Measurements from ENCODE around the gene FNIP2.

- TF ChIP-seq CTCF (IDR thresholded peaks at IDR 0.05) (no peak), POLR2A (IDR thresholded peaks at IDR 0.05) (no peak), POLR2AphosphoS5 (IDR thresholded peaks at IDR 0.05) (no peak), EP300 (IDR thresholded peaks at IDR 0.05) (no peak)
These were observed 13.9 kb downstream of the FNIP2 start for GRCh38 chr4:158782551-158783360.
